Cardiac septum (tissue), 1 donor: Measurements from ENCODE around the gene CSRNP3. TPM values are rescaled to one million over a fixed set of nuclear protein-coding genes. Genes with fewer than 3 reads are reported as not detected.

ENCODE experiments used
- DNase-seq: peaks from one replicate; pipeline ENCODE4 v3.0.0-alpha.2; 2020; ENCODE audit warnings: low spot score
- intact Hi-C: fragments of 100-400 bp; cut with DNase I; formaldehyde crosslinking; loops from one replicate; pipeline ENCODE4 v1.14.0; 2022
- total RNA-seq: library from RNA; stranded (reverse); fragmentation: NEBNext Ultra II Directional; extraction: Animal tissue kit (Norgen Biotek cat#: 25700); gene quantifications from one replicate; pipeline ENCODE4 v1.2.1, GENCODE V29; 2021
- donor health status: DM: no; HTN: no; CAD: no.

Gene CSRNP3
- total RNA-seq, 1 donor from 2014 or later = 2.9 TPM

DNA sequence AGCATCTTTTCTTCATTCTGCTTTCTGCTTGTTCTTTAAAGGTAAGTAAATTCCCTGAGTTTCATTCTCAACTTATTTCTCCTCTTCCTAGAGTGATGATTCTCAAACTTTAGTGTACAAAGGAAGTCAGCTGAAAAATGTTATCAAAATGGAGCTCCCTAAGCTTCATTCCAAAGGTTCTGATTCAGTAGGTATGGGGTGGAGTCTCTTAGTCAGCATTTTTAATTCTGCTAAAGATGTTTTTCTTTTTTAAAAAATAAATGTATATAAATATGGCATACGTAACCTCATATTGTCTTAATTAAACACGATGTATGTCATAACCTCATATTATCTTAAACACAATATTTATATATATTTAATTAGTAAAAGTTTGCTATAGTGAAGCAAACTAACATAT, 3.1 kb upstream of the CSRNP3 start:
- intact Hi-C loops = loop anchor here (5.0 kb wide), 1 partner anchor 64 kb away; no protein-coding TSS in a partner anchor
- DNase-seq = no peak

DNA sequence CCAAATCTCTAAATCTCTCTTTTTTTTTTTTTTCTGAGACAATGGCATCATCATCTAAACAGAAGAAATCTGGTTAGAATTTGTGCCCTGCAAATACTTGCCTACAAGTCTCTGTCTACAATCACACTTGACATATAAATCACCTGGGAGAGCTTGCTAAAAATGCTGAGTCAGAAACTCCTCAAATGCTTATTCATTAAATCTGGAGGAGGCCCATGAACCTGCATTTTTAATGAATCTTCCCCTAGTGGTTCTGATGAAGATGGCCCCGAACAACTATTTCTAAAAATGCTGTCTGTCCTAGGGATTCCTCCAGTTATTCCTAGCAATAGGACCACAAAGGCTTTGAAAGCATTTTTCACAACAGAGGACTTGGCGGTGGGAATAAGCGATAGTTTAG, 1.6 kb upstream of the CSRNP3 start:
- DNase-seq = no peak
- intact Hi-C loops = loop anchor here (5.0 kb wide), 1 partner anchor 66 kb away; no protein-coding TSS in a partner anchor

DNA sequence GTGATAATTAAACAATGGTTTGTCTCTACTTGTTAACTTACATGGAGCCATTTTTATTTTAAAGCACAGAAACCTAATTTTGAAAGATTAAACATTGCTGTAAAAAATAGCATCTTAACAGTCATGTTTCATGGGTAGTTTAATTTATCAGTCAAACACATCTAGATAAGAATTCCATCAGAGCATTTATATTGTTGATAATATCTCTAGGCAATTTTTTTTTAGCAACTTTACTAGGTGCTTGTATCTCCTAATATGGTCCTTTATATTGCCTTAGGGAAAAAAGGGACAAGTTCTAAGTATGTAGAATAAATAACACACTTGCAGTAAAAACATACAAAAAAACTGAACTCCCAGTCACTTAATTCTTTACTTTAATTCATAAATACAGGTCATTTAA, 863 bp downstream of the CSRNP3 start:
- no peak for DNase-seq
- intact Hi-C loops = loop anchor here (5.0 kb wide), 1 partner anchor 102 kb away; no protein-coding TSS in a partner anchor

GRCh38 chr2:165471349-165471950, 2.0 kb downstream of the CSRNP3 start:
- DNase-seq = no peak
- intact Hi-C loops = loop anchor here (5.0 kb wide), 1 partner anchor 101 kb away; no protein-coding TSS in a partner anchor

DNA sequence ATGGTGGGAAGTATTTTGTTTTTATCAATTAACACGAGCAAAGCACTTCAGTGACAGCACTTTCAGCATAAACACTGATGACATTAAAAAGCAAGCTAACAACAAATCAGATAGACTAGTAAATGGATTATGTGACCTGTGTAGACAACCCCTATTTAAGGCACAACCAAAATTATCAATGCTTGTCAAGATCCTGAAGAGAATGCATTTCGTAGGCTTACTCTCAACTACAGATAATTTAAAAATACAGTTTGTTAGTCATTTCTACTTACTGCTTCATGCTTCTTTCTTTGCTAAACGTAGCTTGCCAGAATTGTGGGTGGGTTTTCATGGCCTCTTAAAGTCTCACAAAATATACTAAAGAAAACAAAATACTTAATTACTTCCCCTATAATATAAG, 3.4 kb downstream of the CSRNP3 start:
- intact Hi-C loops = loop anchor here (5.0 kb wide), 1 partner anchor 99 kb away; no protein-coding TSS in a partner anchor

DNA sequence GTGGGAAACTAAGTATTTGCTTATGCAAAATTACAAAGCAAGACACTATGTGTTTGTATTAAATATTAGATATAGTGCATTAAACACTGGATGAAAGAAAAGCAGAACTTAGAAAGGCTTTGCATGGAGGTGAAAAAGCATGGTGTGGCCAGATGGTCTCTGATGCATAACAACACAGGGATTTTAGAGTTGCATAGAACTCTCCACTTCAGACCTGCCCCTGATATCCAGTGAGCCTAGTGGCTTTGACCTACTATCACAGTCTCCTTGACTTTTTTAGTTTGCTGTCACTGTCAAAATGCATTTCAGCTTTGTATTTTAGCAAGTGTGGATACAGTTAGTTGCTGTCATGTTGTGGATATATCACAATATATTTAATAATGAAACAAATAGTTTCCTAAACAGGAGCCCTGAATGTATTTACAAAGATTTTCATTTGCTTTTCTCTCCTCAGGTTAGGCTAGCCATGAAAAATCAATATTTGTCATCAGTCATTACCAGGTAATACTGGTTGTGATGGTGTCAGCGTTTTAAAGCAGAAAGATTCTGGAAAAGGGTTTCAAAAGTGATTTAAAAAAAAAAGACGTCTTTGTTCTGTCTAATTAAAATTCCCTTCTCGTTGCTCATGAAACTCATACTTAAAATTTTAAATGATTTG, 5.2 kb downstream of the CSRNP3 start:
- intact Hi-C loops = loop anchor here (5.0 kb wide), 1 partner anchor 98 kb away; no protein-coding TSS in a partner anchor
- DNase-seq = no peak

More for the DNA sequence above, 3.4 kb downstream of the CSRNP3 start:
- DNase-seq = no peak

- intact Hi-C loops = no loop called here
These were observed 5.9 kb downstream of the CSRNP3 start for GRCh38 chr2:165475277-165476004.

DNA sequence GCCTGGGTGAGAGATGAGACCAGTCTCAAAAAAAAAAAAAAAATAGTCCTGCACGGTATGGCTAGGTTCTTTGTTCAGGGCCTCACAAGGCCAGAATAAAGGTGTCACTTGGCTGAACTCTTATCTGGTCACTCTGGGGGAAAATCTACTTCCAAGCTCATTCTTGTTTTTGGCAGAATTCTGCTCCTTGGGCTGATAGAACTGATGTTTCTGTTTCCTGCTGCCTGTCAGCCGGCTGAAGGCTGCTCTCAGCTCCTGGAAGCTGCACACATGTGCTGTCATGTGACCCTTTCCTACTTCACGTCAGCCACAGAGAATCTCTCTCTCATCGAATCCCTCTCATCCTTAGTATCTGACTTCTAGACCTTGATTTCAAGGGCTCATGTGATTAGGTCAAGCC, 10.4 kb downstream of the CSRNP3 start:
- intact Hi-C loops = no loop called here
- DNase-seq = no peak

More at GRCh38 chr2:165475277-165476004, 5.9 kb downstream of the CSRNP3 start:
- no peak for DNase-seq

- intact Hi-C loops = no loop called here
- no peak for DNase-seq
These were observed 25.1 kb downstream of the CSRNP3 start for GRCh38 chr2:165494573-165494972.

GRCh38 chr2:165497659-165498317, 28.3 kb downstream of the CSRNP3 start:
- intact Hi-C loops = no loop called here
- no peak for DNase-seq

- intact Hi-C loops = no loop called here
- DNase-seq = no peak
These were observed 29.6 kb downstream of the CSRNP3 start for GRCh38 chr2:165499131-165499530.

DNA sequence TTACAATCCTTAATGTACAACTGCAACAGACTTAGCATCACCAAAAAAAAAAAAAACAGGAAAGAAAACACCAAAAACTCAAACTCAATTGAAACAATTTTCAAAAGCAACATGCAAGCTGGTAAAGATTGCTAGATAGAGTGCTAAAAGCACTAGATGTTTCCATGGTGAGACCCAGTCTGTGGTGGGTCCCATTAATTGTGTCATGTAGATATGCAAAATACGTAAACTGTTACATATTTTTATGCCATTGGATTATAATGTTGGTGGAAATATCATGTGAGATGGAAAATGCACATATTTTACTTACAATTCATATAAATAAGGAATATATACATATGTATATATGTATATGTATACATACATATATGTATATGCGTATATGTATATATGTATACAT, 30.5 kb downstream of the CSRNP3 start:
- intact Hi-C loops = no loop called here
- DNase-seq = no peak

DNA sequence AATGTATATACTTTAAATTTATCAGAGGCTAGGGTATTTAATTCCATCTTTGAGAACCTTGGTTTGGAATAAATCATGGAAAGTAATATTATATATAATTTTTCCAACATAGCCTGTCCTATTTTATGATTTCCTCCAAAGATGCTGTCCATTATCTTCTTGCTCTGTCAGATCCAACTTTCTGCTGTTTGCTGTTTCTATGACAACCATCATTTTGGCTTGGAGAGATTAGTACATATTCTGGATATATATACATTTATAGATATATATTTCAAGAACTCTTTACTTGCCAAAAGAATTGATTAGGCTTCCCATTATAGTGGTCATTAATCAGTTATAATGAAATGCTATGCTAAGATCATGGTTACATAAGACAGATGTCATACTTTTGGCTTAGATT, 31.3 kb downstream of the CSRNP3 start:
- intact Hi-C loops = no loop called here
- no peak for DNase-seq

DNA sequence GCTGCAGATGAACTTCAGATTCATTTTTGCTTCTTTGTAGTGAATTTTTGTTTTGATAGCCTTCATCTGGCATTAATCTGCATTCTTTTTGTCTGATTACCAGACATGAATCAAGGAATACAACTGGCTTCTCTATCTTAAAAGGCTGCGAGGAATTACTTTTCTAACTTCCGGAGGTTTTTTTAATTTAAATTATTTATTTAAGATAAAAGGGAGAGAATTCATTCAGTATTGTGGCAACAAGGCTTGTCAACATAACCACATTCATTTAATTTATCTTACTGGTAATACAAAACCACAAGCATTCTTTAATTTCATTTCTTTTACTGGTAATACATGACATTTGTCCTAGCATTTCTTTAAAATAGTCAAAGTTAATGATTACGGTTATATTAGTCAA, 36.0 kb downstream of the CSRNP3 start:
- intact Hi-C loops = no loop called here

GRCh38 chr2:165508927-165509326, 39.4 kb downstream of the CSRNP3 start:
- no peak for DNase-seq
- intact Hi-C loops = no loop called here

More for the DNA sequence above, 36.0 kb downstream of the CSRNP3 start:
- no peak for DNase-seq

DNA sequence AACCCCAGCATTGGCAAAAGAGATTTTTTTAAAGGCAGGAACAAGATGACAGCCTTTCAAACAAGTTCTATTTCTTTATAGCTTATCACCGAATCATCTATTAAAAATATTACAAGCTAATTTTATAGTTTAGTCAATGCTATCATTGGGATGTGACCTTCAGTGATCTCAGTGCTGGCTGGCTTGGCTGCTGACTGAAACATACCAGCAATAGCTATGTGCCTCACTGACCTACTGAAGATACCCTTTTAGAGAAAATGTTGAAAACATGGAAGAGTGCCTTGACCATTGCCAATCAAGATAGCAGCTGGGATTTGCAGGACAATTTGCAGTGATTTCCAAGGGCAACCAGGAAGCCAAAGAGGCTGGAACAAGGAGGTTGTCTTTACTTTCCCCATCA, 44.0 kb downstream of the CSRNP3 start:
- DNase-seq = no peak
- intact Hi-C loops = no loop called here

DNA sequence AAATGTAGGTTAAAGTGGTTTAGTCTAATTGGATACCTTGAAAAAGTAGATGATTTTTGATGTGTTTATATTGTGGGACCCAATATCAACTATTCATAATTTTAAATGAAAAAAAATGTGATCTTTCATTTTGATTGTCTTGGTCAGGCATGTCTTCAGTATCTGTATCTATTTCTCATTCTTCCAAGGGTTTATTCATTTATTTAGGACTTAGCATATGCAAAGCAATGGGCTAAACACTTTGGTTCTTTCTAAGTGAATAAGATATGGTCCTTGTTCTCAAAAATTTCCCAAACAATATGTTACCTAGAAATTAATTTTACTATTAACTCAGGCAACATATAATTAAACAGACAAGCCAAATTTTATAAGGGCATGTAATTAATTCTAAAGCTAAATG, 49.1 kb downstream of the CSRNP3 start:
- intact Hi-C loops = no loop called here
- DNase-seq = no peak

DNA sequence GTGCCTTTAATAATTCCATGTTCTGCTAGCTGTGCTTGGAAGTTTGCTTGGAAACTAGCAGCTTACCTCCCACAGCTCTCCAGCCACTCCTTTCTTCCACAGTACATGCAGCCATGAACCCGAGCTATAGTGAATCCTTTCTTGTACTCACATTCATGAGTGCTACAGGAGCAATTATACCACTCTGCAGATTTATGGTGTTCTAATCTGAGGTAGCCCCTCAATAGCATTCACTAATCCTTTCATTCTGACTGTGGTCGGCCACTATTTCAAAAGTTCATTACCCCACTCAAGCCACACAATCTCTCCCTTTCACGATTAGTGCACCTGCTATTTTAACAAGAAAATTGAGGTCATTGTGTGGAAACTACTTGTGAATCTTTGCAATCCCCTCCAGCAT, 53.2 kb downstream of the CSRNP3 start:
- DNase-seq = no peak
- intact Hi-C loops = no loop called here

GRCh38 chr2:165524720-165525119, 55.2 kb downstream of the CSRNP3 start:
- intact Hi-C loops = no loop called here
- no peak for DNase-seq

GRCh38 chr2:165528691-165529090, 59.2 kb downstream of the CSRNP3 start:
- DNase-seq = no peak
- intact Hi-C loops = no loop called here
